Spleen (tissue), 7 donors: ENCODE results near the gene OSBPL1A.

Experiments
- CTCF ChIP-seq, 11 experiments: fragments of 200-600 bp in 7 of 11; fragments of 450-650 bp in 4 of 11; sonication (generic) in 4 of 11; IDR thresholded peaks in 8 of 11; conservative IDR thresholded peaks in 3 of 11; 1 replicate in 7 of 11; 2 replicates in 4 of 11; pipeline versions ENCODE4 v1.4.0 to v1.8.0; 2016 to 2021; ENCODE audit warnings: antibody characterized with exemption in 11 of 11, inconsistent platforms in 4 of 11, mild to moderate bottlenecking in 1 of 11
- POLR2A ChIP-seq, 3 donors: fragments of 450-650 bp; IDR thresholded peaks; one replicate each; pipeline ENCODE4 v1.5.1; 2017; ENCODE audit warnings: antibody characterized with exemption in 3 of 3, mild to moderate bottlenecking in 1 of 3
- donor health status: DM: no; HTN: no; CAD: no; lungs with moderate emphysema.
- donor health status: DM: no; HTN: no; CAD: no.
- donor health status: DM: no; HTN: no; CAD: no.

- TF ChIP-seq CTCF (IDR thresholded peaks at IDR 0.05 in 8 of 11, conservative IDR thresholded peaks at IDR 0.05 in 3 of 11) (no peak), POLR2A (IDR thresholded peaks at IDR 0.05) (no peak)
Observed at GRCh38 chr18:24214144-24214543, 183.5 kb downstream of the OSBPL1A start.
